ENCODE results near the gene TRIM40. TPM values are rescaled to one million over a fixed set of nuclear protein-coding genes. Genes with fewer than 3 reads are reported as not detected.

TRIM40 gene
- total and polyA plus RNA-seq, 2 of the 13 experiments (the other 11 are each of a cell fraction or from before 2014, with no cell fraction given) = 0.58 TPM; not detected in 1

DNA sequence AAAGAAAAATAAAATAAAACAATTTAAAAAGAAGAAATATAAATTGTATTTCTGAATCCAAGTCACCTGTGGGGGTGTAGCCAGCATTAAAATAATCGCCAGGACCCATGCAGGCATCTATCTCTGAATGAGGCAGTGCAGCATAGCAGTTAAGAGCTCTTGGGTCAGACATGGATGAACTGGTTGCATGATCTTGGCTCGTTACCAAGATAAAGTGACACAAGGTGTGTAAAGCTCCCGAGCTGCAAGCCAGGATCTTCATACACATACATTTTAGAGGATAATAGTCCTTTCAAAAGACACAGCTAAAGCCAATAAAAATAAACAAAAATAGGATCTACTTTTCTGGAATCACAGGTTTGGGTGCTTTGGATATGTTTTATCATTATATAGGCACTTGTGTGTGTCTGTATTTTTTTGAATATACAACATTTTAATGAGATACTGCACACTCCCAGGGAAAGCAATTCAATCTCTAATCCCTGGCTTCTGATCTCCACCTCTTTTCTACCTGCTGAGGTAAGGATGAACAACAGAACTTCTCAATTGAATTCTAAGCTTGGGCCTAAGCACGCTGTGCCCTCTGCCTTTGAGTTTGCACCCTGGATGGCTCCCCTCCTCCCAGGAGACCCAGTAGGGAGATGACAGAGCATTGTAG is 16.2 kb downstream of the TRIM40 start:
- DNase-seq (ENCODE audit: low spot score) (no peak), ATAC-seq (no peak), FAIRE-seq (no peak)
- 52% methylated on average over 4 of the region's 4 CpGs for WGBS (ENCODE audit: low lambda C conversion rate)
- TF ChIP-seq, protein P1, sequence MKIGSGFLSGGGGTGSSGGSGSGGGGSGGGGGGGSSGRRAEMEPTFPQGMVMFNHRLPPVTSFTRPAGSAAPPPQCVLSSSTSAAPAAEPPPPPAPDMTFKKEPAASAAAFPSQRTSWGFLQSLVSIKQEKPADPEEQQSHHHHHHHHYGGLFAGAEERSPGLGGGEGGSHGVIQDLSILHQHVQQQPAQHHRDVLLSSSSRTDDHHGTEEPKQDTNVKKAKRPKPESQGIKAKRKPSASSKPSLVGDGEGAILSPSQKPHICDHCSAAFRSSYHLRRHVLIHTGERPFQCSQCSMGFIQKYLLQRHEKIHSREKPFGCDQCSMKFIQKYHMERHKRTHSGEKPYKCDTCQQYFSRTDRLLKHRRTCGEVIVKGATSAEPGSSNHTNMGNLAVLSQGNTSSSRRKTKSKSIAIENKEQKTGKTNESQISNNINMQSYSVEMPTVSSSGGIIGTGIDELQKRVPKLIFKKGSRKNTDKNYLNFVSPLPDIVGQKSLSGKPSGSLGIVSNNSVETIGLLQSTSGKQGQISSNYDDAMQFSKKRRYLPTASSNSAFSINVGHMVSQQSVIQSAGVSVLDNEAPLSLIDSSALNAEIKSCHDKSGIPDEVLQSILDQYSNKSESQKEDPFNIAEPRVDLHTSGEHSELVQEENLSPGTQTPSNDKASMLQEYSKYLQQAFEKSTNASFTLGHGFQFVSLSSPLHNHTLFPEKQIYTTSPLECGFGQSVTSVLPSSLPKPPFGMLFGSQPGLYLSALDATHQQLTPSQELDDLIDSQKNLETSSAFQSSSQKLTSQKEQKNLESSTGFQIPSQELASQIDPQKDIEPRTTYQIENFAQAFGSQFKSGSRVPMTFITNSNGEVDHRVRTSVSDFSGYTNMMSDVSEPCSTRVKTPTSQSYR (CRISPR knock-in tag; IDR thresholded peaks at IDR 0.05; ENCODE audit: borderline replicate concordance) = 0 out of 2 replicates have a peak, but pooled peaks have one; percentile 29
- TF ChIP-seq PHF8 (CRISPR knock-in tag; IDR thresholded peaks at IDR 0.05) = no peak
- H2AFZ ChIP-seq (ENCODE audit: low read length) = no peak overlapping the region
- no peak overlapping the region for H3K4me3 ChIP-seq (replicated peaks in 1 of 3; ENCODE audit: insufficient read depth in 1 of 3, low read depth in 2 of 3, low read length in 3 of 3)
- in situ Hi-C loops (cut with HindIII; ENCODE audit: extremely low pct_ligation_motif_present, low pct_unique_long_range_greater_than_20kb) (no loop called here), intact Hi-C loops (cut with micrococcal nuclease; ENCODE audit: unreplicated experiment) (loop anchor here (1.0 kb wide), 1 partner anchor 18 kb away; no protein-coding TSS in a partner anchor)
- no peaks in the 10 kb centered on the region; a peak in 1 of 5 replicates for H3K27me3 ChIP-seq (ENCODE audit: control insufficient read depth in 1 of 2, insufficient read depth in 2 of 2, low read length in 2 of 2)
- no peak overlapping the region for H3K9ac ChIP-seq (ENCODE audit: insufficient read depth, low read depth, low read length)
- no peaks in the 10 kb centered on the region for H4K20me1 ChIP-seq (ENCODE audit: insufficient read depth, low read length)
- H3K27ac ChIP-seq (ENCODE audit: extremely low read length, insufficient read depth, low read length) = no peak overlapping the region
- no peaks in the 10 kb centered on the region for H3K36me3 ChIP-seq (replicated peaks in 1 of 2; ENCODE audit: control insufficient read depth in 1 of 2, insufficient read depth in 2 of 2, low read length in 2 of 2)
- H3K9me3 ChIP-seq (ENCODE audit: low read length) = no peaks in the 10 kb centered on the region
- H3K4me1 ChIP-seq (ENCODE audit: insufficient read depth, low read length) = peaks cover 69% of the 10 kb centered on the region
- no peaks in the 10 kb centered on the region for H3K79me2 ChIP-seq (ENCODE audit: insufficient read depth, low read length)
- no TSS peak for BruUV-seq (replicated peaks)
- ChIA-PET POLR2A (interaction anchor here (0.8 to 1.7 kb wide), 6 partner anchors 12 to 174 kb away, joined by 3 to 5 read pairs (median 4); partner anchors contain the start of genes TRIM15 and TRIM31), CTCF (ENCODE audit: low intra/inter-chr PET ratio, low total read pairs) (no interaction called here)
- no peak overlapping the region for H3K4me2 ChIP-seq (ENCODE audit: low read depth, low read length)

DNA sequence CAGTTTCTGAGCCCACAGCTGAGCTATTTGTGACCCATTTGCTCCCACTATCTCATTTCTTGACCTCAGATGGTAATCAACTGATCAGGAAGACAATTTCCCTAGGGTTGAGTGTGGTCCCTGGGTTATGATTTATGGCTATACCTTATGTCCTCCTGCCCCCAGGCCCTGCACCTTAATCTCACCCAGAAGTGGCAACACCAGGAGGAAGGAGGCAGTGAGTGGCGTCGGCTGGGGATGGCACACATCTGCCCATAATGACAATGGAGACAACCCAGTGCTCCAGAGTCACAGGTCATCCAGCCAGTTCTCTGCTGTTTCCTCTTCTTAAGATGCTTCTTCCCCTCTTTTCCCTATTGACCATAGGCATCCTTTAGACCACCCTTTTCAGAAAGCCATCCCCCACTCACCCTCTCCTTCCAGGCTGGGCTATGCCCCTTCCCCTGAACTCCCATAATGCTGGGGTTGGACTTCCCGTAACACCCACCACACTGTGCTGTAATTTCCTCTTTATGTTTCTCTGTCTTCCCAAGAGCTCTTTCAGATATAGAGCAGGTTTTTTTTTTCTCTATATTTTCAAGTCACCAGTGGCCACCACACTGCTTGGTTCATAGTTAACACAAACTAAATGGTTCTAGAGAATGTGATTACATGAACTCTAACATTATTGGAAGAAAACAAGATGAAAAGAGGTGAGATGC is 17.1 kb downstream of the TRIM40 start:
- H3K27me3 ChIP-seq (ENCODE audit: control insufficient read depth in 1 of 2, insufficient read depth in 2 of 2, low read length in 2 of 2) = no peaks in the 10 kb centered on the region
- ATAC-seq (no peak), DNase-seq (ENCODE audit: low spot score) (no peak), FAIRE-seq (peak; percentile 36)
- H3K36me3 ChIP-seq (replicated peaks in 1 of 2; ENCODE audit: control insufficient read depth in 1 of 2, insufficient read depth in 2 of 2, low read length in 2 of 2) = no peaks in the 10 kb centered on the region
- TSS peak; percentile 30 for BruUV-seq (replicated peaks)
- H3K4me3 ChIP-seq (replicated peaks in 1 of 3; ENCODE audit: insufficient read depth in 1 of 3, low read depth in 2 of 3, low read length in 3 of 3) = no peak overlapping the region
- no peaks in the 10 kb centered on the region for H3K9me3 ChIP-seq (ENCODE audit: low read length)
- peaks cover 69% of the 10 kb centered on the region for H3K4me1 ChIP-seq (ENCODE audit: insufficient read depth, low read length)
- H4K20me1 ChIP-seq (ENCODE audit: insufficient read depth, low read length) = no peaks in the 10 kb centered on the region
- intact Hi-C loops (cut with micrococcal nuclease; ENCODE audit: unreplicated experiment) = loop anchor here (1.0 kb wide), 1 partner anchor 19 kb away; no protein-coding TSS in a partner anchor
- POLR2A ChIA-PET = interaction anchor here (1.3 kb wide), 1 partner anchor 11 kb away, joined by 5 read pairs; the partner anchor contains the start of gene TRIM15
- no peak overlapping the region for H2AFZ ChIP-seq (ENCODE audit: low read length)
- no peak overlapping the region for H3K9ac ChIP-seq (ENCODE audit: insufficient read depth, low read depth, low read length)
- in situ Hi-C loops (cut with HindIII; ENCODE audit: extremely low pct_ligation_motif_present, low pct_unique_long_range_greater_than_20kb) = no loop called here
- CTCF ChIA-PET (ENCODE audit: low intra/inter-chr PET ratio, low total read pairs) = no interaction called here
- 75% methylated on average over 3 of the region's 3 CpGs for WGBS (ENCODE audit: low lambda C conversion rate)
- H3K4me2 ChIP-seq (ENCODE audit: low read depth, low read length) = no peak overlapping the region
- no peak for TF ChIP-seq ZNF563 (CRISPR knock-in tag; IDR thresholded peaks at IDR 0.05)
- TF ChIP-seq, protein P2, sequence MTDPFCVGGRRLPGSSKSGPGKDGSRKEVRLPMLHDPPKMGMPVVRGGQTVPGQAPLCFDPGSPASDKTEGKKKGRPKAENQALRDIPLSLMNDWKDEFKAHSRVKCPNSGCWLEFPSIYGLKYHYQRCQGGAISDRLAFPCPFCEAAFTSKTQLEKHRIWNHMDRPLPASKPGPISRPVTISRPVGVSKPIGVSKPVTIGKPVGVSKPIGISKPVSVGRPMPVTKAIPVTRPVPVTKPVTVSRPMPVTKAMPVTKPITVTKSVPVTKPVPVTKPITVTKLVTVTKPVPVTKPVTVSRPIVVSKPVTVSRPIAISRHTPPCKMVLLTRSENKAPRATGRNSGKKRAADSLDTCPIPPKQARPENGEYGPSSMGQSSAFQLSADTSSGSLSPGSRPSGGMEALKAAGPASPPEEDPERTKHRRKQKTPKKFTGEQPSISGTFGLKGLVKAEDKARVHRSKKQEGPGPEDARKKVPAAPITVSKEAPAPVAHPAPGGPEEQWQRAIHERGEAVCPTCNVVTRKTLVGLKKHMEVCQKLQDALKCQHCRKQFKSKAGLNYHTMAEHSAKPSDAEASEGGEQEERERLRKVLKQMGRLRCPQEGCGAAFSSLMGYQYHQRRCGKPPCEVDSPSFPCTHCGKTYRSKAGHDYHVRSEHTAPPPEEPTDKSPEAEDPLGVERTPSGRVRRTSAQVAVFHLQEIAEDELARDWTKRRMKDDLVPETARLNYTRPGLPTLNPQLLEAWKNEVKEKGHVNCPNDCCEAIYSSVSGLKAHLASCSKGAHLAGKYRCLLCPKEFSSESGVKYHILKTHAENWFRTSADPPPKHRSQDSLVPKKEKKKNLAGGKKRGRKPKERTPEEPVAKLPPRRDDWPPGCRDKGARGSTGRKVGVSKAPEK (CRISPR knock-in tag; IDR thresholded peaks at IDR 0.05; ENCODE audit: borderline replicate concordance) = no peak
- TF ChIP-seq SMARCE1 (IDR thresholded peaks at IDR 0.05; ENCODE audit: borderline replicate concordance) = no peak
- TF ChIP-seq ZNF12 (CRISPR knock-in tag; IDR thresholded peaks at IDR 0.05) = no peak
- TF ChIP-seq ZNF34 (CRISPR knock-in tag; IDR thresholded peaks at IDR 0.05; ENCODE audit: borderline replicate concordance) = no peak
- no peaks in the 10 kb centered on the region for H3K79me2 ChIP-seq (ENCODE audit: insufficient read depth, low read length)
- H3K27ac ChIP-seq (ENCODE audit: extremely low read length, insufficient read depth, low read length) = no peak overlapping the region

Data from HepG2 (cell line).